Measurements from ENCODE around the gene EMX2. TPM values are rescaled to one million over a fixed set of nuclear protein-coding genes. Genes with fewer than 3 reads are reported as not detected.

EMX2 gene
- polyA plus RNA-seq, 3 donors = not detected

GRCh38 chr10:117496616-117497028 lies 45.9 kb upstream of the EMX2 start:
- Histone ChIP-seq H3K9me3 (replicated peaks in 1 of 2; ENCODE audit: control insufficient read depth in 1 of 2, insufficient read depth in 1 of 2, low read length in 2 of 2) (no peaks in the 10 kb centered on the region), H3K79me2 (ENCODE audit: insufficient read depth, low read length) (no peaks in the 10 kb centered on the region), H3K4me1 (ENCODE audit: control insufficient read depth in 1 of 2, insufficient read depth in 2 of 2, low read length in 2 of 2) (no peaks in the 10 kb centered on the region), H3K36me3 (replicated peaks in 1 of 2; ENCODE audit: control insufficient read depth in 1 of 2, insufficient read depth in 2 of 2, low read length in 2 of 2) (no peaks in the 10 kb centered on the region), H3K27me3 (ENCODE audit: control insufficient read depth in 2 of 2, insufficient read depth in 2 of 2, low read length in 2 of 2) (peaks cover 5 to 26% of the 10 kb centered on the region in 2 donors), H4K20me1 (ENCODE audit: insufficient read depth, low read length) (no peaks in the 10 kb centered on the region), H3K4me3 (replicated peaks in 1 of 3; ENCODE audit: low read depth in 2 of 3, low read length in 3 of 3) (no peak overlapping the region), H3K9ac (ENCODE audit: insufficient read depth, low read length, poor library complexity, severe bottlenecking) (no peak overlapping the region), H2AFZ (ENCODE audit: insufficient read depth, low read depth, low read length, poor library complexity, severe bottlenecking) (no peak overlapping the region), H3K4me2 (replicated peaks; ENCODE audit: extremely low read depth, low read length, poor library complexity, severe bottlenecking) (no peak overlapping the region), H3K27ac (ENCODE audit: low read depth in 1 of 2, low read length in 2 of 2) (no peak overlapping the region)
- peaks cover 0 to 7% (median 3%) of the 10 kb centered on the region in 7 donors for H3K9me3 Mint-ChIP-seq
- 17% methylated on average over 12 of the region's 17 CpGs for WGBS (ENCODE audit: insufficient coverage)
- H3K4me3 Mint-ChIP-seq = no peak overlapping the region
- no peaks in the 10 kb centered on the region for H3K36me3 Mint-ChIP-seq
- no peak overlapping the region for H3K27ac Mint-ChIP-seq
- peaks cover 3% of the 10 kb centered on the region for H3K4me1 Mint-ChIP-seq
- intact Hi-C loops (cut with micrococcal nuclease) = loop anchor here (1.0 to 10.0 kb wide), 3 partner anchors 745 to 928 kb away; no protein-coding TSS in a partner anchor
- peaks cover 20 to 45% (median 35%) of the 10 kb centered on the region in 3 donors for H3K27me3 Mint-ChIP-seq (ENCODE audit: low read depth in 3 of 3)
- peak; percentile 39 to 59 (median 51) for DNase-seq
- peak; percentile 92 for TF ChIP-seq CTCF (IDR thresholded peaks at IDR 0.05)

- TF ChIP-seq CTCF (IDR thresholded peaks at IDR 0.05) = no peak
- Histone ChIP-seq H2AFZ (ENCODE audit: insufficient read depth, low read depth, low read length, poor library complexity, severe bottlenecking) (no peak overlapping the region), H3K9me3 (replicated peaks in 1 of 2; ENCODE audit: control insufficient read depth in 1 of 2, insufficient read depth in 1 of 2, low read length in 2 of 2) (no peaks in the 10 kb centered on the region), H3K27me3 (ENCODE audit: control insufficient read depth in 2 of 2, insufficient read depth in 2 of 2, low read length in 2 of 2) (peaks cover 5 to 19% of the 10 kb centered on the region in 2 donors), H3K36me3 (replicated peaks in 1 of 2; ENCODE audit: control insufficient read depth in 1 of 2, insufficient read depth in 2 of 2, low read length in 2 of 2) (no peaks in the 10 kb centered on the region), H3K27ac (ENCODE audit: low read depth in 1 of 2, low read length in 2 of 2) (no peak overlapping the region), H4K20me1 (ENCODE audit: insufficient read depth, low read length) (no peaks in the 10 kb centered on the region), H3K4me1 (ENCODE audit: control insufficient read depth in 1 of 2, insufficient read depth in 2 of 2, low read length in 2 of 2) (no peaks in the 10 kb centered on the region), H3K9ac (ENCODE audit: insufficient read depth, low read length, poor library complexity, severe bottlenecking) (no peak overlapping the region), H3K4me2 (replicated peaks; ENCODE audit: extremely low read depth, low read length, poor library complexity, severe bottlenecking) (no peak overlapping the region), H3K79me2 (ENCODE audit: insufficient read depth, low read length) (no peaks in the 10 kb centered on the region), H3K4me3 (replicated peaks in 1 of 3; ENCODE audit: low read depth in 2 of 3, low read length in 3 of 3) (no peak overlapping the region)
- peaks cover 0 to 7% (median 3%) of the 10 kb centered on the region in 7 donors for H3K9me3 Mint-ChIP-seq
- H3K27me3 Mint-ChIP-seq (ENCODE audit: low read depth in 3 of 3) = peaks cover 20 to 38% (median 34%) of the 10 kb centered on the region in 3 donors
- 70% methylated on average over 2 of the region's 6 CpGs for WGBS (ENCODE audit: insufficient coverage)
- no peak for DNase-seq
- H3K36me3 Mint-ChIP-seq = no peaks in the 10 kb centered on the region
- H3K27ac Mint-ChIP-seq = no peak overlapping the region
- peaks cover 3% of the 10 kb centered on the region for H3K4me1 Mint-ChIP-seq
- no peak overlapping the region for H3K4me3 Mint-ChIP-seq
- intact Hi-C loops (cut with micrococcal nuclease) = loop anchor here in 1 of 2 donors (5.0 to 10.0 kb wide), 2 partner anchors 745 to 927 kb away; no protein-coding TSS in a partner anchor
Observed at GRCh38 chr10:117497736-117498135, 44.8 kb upstream of the EMX2 start.

Data from CD14-positive monocyte (primary cell).